Activated T-cell treated with anti-CD3 and anti-CD28 coated beads for 48 hours (primary cell): ENCODE measurements around the gene SBF1.

Experiments used
- DNase-seq: peaks from one replicate; pipeline ENCODE4 v3.0.0-alpha.2; 2020; ENCODE audit warnings: low read depth

Gene SBF1

DNA sequence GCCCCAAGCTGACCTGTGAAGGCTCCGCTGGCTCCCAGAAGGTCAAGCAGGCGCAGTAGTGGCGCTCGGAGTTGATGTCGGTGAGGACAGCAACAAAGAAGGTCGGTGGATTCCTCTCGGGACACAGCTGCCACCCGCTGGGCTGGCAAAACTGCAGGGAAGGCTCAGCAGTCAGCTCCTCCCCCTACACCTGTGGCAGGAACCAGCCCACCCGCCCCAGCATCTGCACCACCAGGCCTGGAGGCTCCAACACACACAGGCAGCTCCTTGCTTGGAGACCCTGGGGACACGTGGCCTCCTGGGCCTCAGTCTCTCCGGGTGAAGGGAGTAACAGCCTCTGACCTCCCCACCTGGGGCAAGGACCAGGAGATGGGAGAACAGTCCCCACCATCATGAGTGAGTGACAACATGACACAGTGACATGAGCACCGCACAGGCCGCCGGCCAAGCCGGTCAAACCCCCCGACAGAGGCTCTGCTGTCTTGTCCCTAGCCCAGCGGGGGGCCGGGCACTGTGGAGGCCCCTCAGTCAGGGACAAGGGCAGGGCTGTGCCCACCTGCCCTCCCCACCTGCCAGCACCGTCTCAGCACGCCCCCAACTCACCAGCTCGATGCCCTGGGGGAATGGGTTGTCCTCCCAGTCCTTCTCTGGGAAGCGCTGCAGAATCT, 6.9 kb downstream of the SBF1 start:
- DNase-seq, result no peak

DNA sequence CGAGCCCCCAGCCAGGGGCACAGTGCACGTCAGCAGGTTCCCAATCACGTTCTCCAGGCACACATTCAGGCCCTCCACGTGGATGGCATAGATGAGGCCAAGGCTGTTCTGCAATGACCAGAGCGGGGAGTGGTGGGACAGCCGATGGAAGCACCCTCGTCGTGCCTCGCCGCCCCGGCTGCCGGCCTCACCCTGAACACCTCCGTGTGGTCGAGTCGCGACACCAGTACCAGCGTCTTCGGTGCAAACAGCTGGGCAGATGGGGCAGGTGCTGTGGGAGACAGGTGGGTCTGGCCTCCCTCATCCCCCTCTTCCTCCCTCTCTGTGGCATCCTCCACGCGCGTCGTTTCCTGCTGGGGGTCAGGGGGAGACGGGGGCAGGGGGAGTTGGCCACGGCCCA, 7.5 kb downstream of the SBF1 start:
- no peak for DNase-seq

GRCh38 chr22:50465066-50465930, 9.5 kb downstream of the SBF1 start:
- DNase-seq, result no peak

- DNase-seq, result no peak
These were observed 10.4 kb downstream of the SBF1 start for GRCh38 chr22:50464451-50464850.

- DNase-seq, result no peak
These were observed 11.5 kb downstream of the SBF1 start for GRCh38 chr22:50463188-50463900.

GRCh38 chr22:50461979-50462540, 12.8 kb downstream of the SBF1 start:
- DNase-seq, result no peak

GRCh38 chr22:50461536-50461935, 13.3 kb downstream of the SBF1 start:
- DNase-seq, result no peak

DNA sequence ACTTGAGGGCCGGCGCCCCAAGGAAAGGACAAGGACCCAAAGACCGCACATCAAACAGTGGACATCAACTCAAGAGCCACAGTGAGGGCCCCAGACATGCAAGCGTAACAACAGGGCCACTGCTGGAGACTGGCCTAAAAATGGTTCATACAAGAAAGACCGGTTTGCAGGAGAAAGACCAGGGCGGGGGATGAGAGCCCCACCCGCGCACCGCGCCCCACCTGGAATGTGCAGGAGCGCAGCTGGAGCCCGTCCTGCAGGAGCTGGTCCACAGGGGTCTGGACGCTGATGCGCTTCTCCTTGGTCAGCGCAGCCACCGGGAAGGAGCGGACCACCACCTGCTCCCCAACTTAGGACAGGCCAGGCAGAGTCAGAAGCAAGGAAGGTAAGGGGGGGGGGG, 13.9 kb downstream of the SBF1 start:
- no peak for DNase-seq

GRCh38 chr22:50459496-50460140, 15.2 kb downstream of the SBF1 start:
- DNase-seq, result no peak

- no peak for DNase-seq
These were observed 15.8 kb downstream of the SBF1 start for GRCh38 chr22:50459016-50459415.

GRCh38 chr22:50456466-50457234, 18.2 kb downstream of the SBF1 start:
- DNase-seq, result no peak

- DNase-seq, result no peak
These were observed 18.8 kb downstream of the SBF1 start for GRCh38 chr22:50456026-50456425.

DNA sequence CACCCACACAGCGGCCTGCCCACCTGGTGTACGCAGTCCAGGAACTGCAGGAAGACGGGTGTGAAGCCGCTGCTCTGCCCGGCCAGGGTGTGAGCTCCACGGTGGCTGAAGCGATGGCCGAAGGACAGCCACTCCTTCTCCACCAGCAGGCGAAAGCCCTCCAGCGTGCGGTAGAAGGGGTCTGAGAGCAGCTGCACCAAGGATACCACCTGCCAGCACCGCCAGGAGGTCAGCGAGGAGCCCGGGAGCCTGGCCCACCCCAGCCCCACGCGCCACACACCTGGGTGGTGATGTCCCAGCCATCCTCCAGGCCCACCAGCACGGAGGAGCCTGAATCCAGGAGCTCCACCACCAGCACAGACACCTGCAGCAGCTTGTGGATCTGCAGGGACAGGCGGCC, 19.6 kb downstream of the SBF1 start:
- no peak for DNase-seq

- DNase-seq, result no peak
These were observed 20.2 kb downstream of the SBF1 start for GRCh38 chr22:50454556-50455075.

- DNase-seq, result no peak
These were observed 22.2 kb downstream of the SBF1 start for GRCh38 chr22:50452649-50453048.

- no peak for DNase-seq
These were observed 27.0 kb downstream of the SBF1 start for GRCh38 chr22:50447576-50448551.

DNA sequence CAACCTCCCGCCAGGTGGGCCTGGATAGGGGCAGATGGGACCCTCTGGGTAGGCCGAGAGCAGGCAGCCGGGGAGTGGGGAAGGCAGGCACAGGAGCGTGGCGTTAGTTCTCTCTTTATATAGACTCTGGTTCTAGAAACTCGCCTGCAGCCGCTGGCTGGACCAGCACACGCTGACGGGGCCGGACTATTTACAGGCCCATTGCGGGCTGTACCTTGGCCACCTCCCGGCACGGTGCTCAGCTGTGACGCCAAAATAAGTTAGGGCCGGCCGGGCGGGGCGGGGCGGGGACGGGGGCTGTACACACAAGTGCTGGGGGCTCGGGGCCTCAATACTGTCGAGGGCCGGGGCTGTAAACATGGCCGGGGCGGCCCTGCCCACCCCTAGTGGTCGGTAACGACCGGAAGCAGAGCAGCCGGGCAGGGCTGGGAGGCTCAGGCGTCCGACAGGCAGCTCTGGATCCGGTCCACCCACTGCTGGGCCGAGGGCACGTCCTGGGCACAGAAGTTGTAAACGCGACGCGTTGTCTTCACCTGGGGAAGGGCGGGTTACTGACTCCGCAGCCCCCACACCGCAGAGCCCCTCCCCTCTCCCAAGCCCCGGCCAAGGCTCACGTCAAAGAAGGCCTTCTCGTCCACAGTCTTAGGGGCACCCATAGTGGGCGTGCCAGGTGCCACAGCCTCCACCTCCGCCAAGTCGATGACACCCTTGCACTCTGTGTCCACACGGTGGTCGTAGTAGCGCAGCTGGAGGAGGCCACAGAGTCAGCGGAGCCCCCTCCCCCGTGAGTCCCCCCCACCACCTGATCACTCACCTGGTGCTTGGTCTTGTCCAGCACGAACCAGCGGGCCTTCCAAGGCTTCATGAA, 27.9 kb downstream of the SBF1 start:
- DNase-seq, result no peak

- DNase-seq, result no peak
These were observed 28.7 kb downstream of the SBF1 start for GRCh38 chr22:50445880-50446707.
